NCI-H1105 treated with DMSO at 0.1 percent for 48 hours (cell line): Measurements from ENCODE around the gene TRIM37.
A peak's percentile ranks its signal among the peaks of the same experiment; 100 is the strongest.

Source experiments
- DNase-seq: peaks from one replicate; lab custom pipeline; 2025; lab: John Stamatoyannopoulos, UW

The TRIM37 gene

GRCh38 chr17:59037960-59038359, 68.7 kb downstream of the TRIM37 start:
- no peak for DNase-seq

DNA sequence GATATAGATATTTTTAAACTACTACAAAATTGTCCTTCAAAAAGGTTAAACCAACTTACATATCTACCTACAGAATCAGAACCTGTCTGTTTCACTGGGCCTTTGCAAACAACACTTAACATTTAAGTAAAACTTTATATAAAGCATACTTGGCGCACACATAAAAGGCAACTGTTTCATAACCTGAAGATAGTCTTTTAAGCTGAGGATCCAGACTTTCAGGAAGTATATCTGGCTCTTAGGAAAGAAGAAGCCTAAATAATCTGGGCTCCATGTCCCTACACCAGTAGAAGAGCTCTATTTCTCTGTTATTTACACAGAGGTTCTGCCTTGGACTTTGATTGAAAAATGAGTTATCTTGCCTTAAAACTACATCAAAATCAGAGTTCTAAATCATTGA, 75.9 kb downstream of the TRIM37 start:
- no peak for DNase-seq

GRCh38 chr17:59028328-59028727, 78.4 kb downstream of the TRIM37 start:
- DNase-seq: no peak

GRCh38 chr17:59027750-59028149, 78.9 kb downstream of the TRIM37 start:
- DNase-seq: no peak

DNA sequence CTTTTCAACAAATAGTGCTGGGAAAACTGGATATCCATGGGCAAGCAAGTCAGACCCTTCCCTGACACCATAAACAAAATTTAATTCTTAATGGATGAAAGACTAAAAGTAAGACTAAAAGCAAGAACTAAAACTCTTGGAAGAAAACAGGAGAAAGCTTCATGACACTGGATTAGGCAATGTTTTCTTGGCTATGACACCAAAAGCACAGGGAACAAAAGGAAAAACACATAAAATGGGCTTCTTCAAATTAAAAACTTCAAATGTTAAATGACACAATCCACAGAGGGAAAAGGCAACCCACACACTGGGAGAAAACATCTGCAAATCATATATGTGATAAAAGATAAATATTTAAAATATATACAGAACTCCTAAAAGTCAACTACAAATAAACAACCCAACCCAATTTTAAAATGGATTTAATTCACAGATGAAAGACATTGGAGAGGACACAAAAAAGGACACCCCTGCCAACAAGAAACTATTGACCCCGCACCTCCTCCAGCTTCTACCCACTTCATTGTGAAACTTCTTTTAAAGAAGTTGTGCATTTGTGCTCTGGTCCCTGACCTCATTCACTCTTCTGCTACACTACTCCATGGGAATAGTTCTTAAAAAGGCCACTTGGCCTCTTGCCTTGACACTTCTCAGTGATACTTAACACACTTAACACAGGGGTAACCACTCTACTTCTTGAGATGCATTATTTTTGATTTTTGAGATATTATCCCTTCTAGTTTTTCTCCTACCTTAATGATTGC, 80.3 kb downstream of the TRIM37 start:
- no peak for DNase-seq

DNA sequence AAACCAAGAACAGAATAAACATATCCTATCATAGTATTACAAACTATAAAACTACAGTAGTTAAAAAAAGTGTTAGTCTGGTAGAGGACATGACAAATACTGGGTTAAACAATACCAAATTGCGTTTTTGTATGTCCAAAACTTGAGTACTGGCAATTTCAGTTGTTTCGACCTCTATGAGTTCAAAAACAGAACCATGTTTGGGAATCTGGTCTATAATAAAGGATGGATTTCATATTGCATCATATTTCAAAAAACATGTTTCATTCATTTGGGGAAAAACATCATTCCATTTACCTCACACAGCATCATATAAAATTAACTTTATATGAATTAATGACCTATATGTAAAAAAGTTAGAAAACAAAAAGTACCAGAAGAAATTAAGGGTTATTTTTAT, 81.8 kb downstream of the TRIM37 start:
- DNase-seq: no peak

DNA sequence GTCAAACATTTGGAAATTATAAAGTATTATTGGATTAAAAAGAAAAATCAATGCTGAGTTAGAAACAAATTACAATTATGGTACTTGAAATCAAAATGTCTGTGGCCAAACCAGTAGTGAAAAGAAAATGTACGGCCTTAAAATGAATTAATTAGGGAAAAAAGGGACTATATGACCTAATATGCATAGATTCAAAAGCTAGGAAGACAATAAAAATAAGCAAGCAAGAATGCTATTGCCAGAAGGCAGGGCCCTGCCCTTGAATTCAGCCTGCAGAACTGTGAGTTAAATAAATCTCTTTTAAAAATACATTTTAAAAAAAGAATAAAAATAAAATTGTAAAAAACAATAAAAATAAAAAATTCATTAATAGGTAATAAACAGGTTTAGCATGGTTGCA, 88.7 kb downstream of the TRIM37 start:
- DNase-seq: no peak

- DNase-seq: no peak
Observed at GRCh38 chr17:59011975-59012374, 94.7 kb downstream of the TRIM37 start.

DNA sequence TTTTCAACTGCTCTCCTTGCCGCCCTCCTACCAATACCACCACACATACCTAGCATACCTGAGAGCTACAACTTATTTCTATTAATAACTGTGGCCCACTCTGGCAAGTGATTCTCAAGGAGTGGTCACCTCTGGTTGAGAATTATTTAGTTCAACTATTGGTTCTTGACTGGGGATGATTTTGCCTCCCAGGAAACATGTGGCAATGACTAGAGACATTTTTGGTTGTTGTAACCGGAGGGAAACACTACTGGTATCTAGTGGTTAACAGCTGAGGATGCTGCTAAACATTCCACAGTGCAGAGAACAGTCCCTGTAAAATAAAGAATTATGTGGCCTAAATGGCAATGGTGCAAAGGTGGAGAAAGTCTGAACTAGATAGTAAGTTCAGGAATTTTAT, 96.7 kb downstream of the TRIM37 start:
- no peak for DNase-seq

DNA sequence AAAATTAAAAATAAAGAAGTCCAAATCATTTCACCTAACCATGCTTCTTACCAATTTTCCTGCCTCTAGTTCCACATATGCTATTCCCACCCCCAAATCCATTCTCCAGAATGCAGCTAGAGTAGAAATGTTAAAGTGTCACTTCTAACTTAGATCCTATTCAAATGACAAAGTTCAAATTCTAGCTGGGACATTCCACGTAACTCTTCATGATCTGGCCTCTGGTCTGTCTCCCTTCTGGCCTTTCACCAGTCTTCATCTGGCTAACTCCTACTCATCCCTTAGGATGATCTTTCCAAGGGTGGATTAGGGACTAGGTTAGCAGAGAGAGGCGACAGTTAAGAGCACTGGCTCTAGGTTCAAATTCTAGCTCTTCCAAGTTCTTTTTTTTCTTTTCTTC, 97.9 kb downstream of the TRIM37 start:
- no peak for DNase-seq

GRCh38 chr17:59007995-59008394, 98.7 kb downstream of the TRIM37 start:
- DNase-seq: no peak

DNA sequence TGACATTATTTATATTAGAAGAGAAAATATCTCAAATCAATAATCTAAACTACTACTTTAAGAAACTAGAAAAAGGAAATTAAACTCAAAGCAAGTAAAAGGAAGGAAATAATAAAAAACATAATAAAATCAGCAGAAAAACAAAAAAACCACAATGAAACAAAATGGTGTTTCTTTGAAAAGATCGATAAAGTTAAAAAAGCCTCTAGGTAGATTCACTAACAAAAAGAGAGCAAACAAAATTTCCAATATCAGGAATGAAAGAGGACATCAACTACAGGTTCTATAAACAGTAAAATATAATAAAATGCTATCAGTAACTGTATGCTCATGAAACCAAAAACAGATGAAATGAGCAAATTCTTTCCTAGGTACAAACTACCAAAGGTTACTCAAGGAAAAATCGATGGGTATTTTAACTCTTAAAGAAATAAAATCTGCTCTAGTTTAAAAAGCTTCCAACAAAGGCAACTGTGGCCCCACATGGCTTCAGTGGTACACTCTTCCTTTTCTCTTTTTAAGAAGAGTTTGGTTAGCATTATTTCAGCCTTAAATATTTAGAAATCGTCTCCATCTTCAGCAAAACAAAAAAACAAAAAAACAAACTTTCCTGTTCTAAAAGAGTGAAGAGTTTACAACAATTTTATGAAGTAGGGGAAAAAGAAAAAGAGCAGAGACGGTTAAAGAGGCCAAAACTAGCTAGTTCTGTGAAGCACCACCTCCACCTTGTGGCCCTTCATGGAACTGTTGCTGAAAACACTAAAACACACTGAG, 102.2 kb downstream of the TRIM37 start:
- DNase-seq: peak; percentile 45

- no peak for DNase-seq
Observed at GRCh38 chr17:59003860-59004259, 102.8 kb downstream of the TRIM37 start.

DNA sequence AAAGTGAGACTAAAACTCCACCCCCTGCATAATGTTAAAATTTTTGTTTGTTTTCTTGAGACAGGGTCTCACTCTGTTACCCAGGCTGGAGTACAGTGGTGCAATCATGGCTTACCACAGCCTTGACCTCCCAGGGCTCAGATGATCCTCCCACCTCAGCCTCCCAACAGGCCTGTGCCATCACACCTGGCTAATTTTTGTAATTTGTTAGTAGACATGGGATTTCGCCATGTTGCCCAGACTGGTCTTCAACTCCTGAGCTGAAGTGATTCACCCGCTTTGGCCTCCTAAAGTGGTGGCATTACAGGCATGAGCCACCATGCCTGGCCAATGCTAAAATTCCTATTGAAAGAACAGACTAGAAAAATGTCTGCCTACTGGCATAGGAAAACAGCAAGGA, 103.8 kb downstream of the TRIM37 start:
- DNase-seq: no peak

DNA sequence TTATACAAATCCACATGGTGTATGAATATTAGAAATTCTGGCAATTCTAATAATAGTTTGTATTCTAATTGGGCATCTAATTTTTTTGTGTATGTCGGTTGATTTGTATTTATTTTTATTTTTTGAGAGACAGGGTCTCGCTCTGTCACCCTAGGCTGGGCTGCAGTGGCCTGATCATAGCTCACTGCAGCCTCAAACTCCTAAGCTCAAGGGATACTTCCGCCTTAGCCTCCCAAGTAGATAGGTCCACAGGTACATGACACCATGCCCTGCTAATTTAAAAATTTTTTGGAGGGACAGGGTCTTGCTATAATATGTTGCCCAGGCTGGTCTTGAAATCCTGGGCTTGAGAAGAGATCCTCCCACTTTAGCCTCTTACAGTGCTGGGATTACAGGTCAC, 104.6 kb downstream of the TRIM37 start:
- DNase-seq: no peak

- no peak for DNase-seq
Observed at GRCh38 chr17:59001158-59001814, 105.4 kb downstream of the TRIM37 start.

DNA sequence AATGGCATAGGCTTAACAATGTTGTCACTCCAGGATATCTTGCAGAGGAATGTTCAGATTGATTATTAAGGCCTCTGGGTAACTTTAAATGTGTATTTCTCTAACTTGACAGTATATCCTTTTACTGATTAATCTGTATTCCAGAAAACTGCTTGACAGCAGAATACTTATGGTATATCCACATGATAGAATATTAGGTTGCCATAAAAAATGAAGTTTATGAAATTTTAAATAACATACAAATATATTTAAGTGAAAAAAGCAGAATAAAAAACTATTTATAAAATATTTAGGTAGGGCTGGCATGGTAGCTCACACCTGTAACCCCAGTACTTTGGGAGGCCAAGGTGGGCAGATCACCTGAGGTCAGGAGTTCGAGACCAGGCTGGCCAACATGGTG, 106.7 kb downstream of the TRIM37 start:
- DNase-seq: no peak

DNA sequence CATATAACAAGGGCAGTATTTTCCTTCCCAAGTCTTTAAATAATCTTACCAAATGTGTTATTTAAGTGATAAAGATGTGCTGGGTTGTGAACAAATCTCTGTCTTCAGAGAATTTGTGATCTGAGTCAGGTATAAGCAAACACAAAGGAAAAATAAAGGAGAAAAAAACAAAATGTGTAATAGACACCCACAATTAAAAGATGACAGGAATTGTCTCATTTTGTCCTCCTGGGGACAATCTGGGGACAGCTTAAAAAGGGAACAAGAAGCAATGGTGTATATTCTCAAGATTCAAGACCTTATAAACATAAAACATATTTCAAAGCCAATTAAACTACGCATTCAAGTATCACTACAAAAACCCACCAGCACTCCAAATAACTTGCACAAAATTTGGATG, 107.2 kb downstream of the TRIM37 start:
- no peak for DNase-seq

- no peak for DNase-seq
Observed at GRCh38 chr17:58998871-58999270, 107.8 kb downstream of the TRIM37 start.

- no peak for DNase-seq
Observed at GRCh38 chr17:58997756-58998553, 108.7 kb downstream of the TRIM37 start.

- no peak for DNase-seq
Observed at GRCh38 chr17:58996968-58997367, 109.7 kb downstream of the TRIM37 start.

GRCh38 chr17:58995247-58995940, 111.3 kb downstream of the TRIM37 start:
- DNase-seq: no peak
